ENCODE data around the gene OTUD6A.

OTUD6A gene

GRCh38 chrX:70054391-70054790 lies 7.9 kb upstream of the OTUD6A start:
- CTCF ChIA-PET = interaction anchor here (1.1 kb wide), 1 partner anchor 23 kb away, joined by 3 read pairs; no protein-coding TSS in a partner anchor
- POLR2A ChIA-PET = no interaction called here
- TF ChIP-seq CTCF (IDR thresholded peaks at IDR 0.05; ENCODE audit: control extremely low read depth, extremely low read depth, low read depth, missing control alignments) = no peak
- no peak for DNase-seq (ENCODE audit: extremely low spot score)

- CTCF ChIA-PET = no interaction called here
- TF ChIP-seq CTCF (IDR thresholded peaks at IDR 0.05; ENCODE audit: control extremely low read depth, extremely low read depth, low read depth, missing control alignments) = no peak
- POLR2A ChIA-PET = no interaction called here
- DNase-seq (ENCODE audit: extremely low spot score) = no peak
These were observed 799 bp downstream of the OTUD6A start for GRCh38 chrX:70062961-70063550.

GRCh38 chrX:70066646-70067045 lies 4.4 kb downstream of the OTUD6A start:
- TF ChIP-seq CTCF (IDR thresholded peaks at IDR 0.05; ENCODE audit: control extremely low read depth, extremely low read depth, low read depth, missing control alignments) = no peak
- ChIA-PET CTCF (no interaction called here), POLR2A (no interaction called here)
- DNase-seq (ENCODE audit: extremely low spot score) = no peak

GRCh38 chrX:70079297-70079696 lies 17.0 kb downstream of the OTUD6A start:
- ChIA-PET CTCF (interaction anchor here (1.7 to 2.0 kb wide), 2 partner anchors 10 to 18 kb away, joined by 4 read pairs; no protein-coding TSS in a partner anchor), POLR2A (no interaction called here)
- no peak for TF ChIP-seq CTCF (IDR thresholded peaks at IDR 0.05; ENCODE audit: control extremely low read depth, extremely low read depth, low read depth, missing control alignments)
- DNase-seq (ENCODE audit: extremely low spot score) = no peak

GRCh38 chrX:70079870-70080269 lies 17.6 kb downstream of the OTUD6A start:
- no peak for DNase-seq (ENCODE audit: extremely low spot score)
- ChIA-PET CTCF (interaction anchor here (1.1 to 2.0 kb wide), 3 partner anchors 10 to 46 kb away, joined by 3 to 4 read pairs (median 4); no protein-coding TSS in a partner anchor), POLR2A (no interaction called here)
- TF ChIP-seq CTCF (IDR thresholded peaks at IDR 0.05; ENCODE audit: control extremely low read depth, extremely low read depth, low read depth, missing control alignments) = no peak

GRCh38 chrX:70082723-70083122 lies 20.5 kb downstream of the OTUD6A start:
- CTCF ChIA-PET = interaction anchor here (1.2 to 1.6 kb wide), 2 partner anchors 14 to 50 kb away, joined by 5 to 7 read pairs; no protein-coding TSS in a partner anchor
- POLR2A ChIA-PET = no interaction called here
- no peak for DNase-seq (ENCODE audit: extremely low spot score)
- no peak for TF ChIP-seq CTCF (IDR thresholded peaks at IDR 0.05; ENCODE audit: control extremely low read depth, extremely low read depth, low read depth, missing control alignments)
